ENCODE results near the gene TRPV4. TPM values are rescaled to one million over a fixed set of nuclear protein-coding genes. Genes with fewer than 3 reads are reported as not detected.
A peak's percentile ranks its signal among the peaks of the same experiment; 100 is the strongest.

The TRPV4 gene
- total RNA-seq, 8 experiments from 2014 or later = 0.05 to 4.2 (median 0.85) TPM; not detected in 1

DNA sequence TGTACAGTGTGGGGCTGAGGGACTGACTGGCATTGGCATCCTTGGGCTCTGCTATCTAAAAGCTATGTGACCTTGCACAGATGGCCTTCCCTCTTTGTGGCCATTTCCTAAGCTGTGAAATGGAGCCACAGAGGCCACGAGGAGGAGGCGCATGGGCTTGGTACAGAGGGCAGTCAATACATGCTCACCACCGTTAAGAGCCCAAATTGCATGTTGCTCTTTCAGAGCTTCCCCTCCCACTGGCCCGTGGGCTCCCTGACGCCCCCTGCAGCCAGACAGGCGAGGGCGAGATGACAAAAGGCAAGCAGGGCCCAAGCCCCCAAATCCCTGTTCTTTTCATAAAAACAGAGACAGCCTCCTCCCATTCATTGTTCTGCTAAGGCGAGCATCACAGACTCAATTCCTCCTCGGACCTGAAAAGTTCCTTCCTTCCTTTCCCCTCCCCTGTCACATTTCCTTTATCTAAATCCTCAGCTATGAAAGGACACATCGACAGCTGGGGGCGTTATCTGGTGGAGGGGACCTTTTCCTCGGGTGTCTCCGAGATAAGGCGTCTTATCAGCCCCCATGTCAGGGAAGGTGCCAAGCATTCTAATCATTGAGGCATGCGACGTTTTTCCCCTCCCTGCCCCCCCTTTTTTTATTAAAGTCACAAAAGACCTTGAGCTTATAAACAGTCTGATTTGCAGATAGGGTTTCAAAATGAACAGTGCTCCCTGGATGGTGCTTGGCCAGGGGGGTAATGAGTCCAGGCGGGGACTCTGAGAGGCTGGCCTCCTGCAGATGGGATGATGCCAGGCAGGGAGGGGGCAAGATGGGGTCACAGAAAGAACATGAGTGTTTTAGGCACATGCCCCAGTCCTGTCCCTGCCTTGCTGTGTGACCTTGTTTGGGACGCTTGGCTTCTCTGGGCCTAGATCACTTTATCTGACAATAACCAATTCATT, 93.2 kb downstream of the TRPV4 start:
- Histone ChIP-seq H3K4me3 (no peak overlapping the region), H3K27ac (peak overlapping the region; percentile 22 to 73), H3K4me1 (replicated peaks in 1 of 2) (peaks cover 65 to 71% of the 10 kb centered on the region in 2 donors)
- in situ Hi-C loops (cut with MboI; ENCODE audit: low pct_unique_long_range_greater_than_20kb in 2 of 9, low sequenced_read_pairs in 9 of 9, unreplicated experiment in 9 of 9) = no loop called here
- 0 to 80% (median 51%) methylated on average over 1 to 11 of the region's 18 CpGs for WGBS, 10 experiments
- ATAC-seq (replicated peaks in 6 of 8) = no peak

DNA sequence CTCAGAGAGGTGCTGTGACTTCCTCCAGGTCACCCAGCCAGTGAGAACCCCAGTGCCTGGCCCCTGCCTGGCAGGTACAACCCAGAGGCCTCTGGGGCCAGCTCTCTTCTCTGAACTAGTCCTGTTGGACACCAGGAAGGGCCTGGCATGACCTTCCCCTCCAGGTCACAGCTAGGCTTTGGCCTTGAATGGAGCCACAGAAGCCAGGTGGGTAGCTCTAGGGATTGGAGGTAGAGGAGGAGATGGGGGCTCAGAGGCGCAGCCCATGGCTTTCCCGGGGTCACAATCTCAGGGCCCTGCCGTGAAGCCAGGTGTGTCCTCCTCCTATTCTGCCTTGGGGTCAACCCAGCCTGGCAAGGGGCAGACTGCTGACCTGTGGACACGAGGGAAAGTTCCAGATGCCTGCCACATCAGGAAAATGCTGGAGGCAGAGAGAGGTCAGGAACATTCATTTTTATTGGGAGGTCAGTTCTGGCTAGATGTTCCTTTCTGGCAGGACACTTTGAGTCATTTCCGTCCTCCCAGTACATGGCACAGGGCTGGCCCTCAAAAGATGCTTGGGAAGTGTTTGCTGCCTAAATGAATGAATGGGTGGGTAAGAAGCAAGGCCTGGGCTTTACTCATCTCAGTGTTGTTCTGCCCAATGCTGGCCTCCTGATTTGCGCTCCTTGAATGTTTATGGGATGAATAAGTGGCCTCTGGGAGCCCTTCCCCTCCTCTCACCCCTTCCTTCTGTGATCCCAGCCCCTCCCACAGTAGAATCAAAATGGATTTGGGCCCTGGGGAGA, 94.1 kb downstream of the TRPV4 start:
- ATAC-seq (replicated peaks in 6 of 8) = peak in 1 of 8 experiments; percentile 15
- in situ Hi-C loops (cut with MboI; ENCODE audit: low pct_unique_long_range_greater_than_20kb in 2 of 9, low sequenced_read_pairs in 9 of 9, unreplicated experiment in 9 of 9) = no loop called here
- Histone ChIP-seq H3K4me3 (no peak overlapping the region), H3K4me1 (replicated peaks in 1 of 2) (peaks cover 75 to 81% of the 10 kb centered on the region in 2 donors), H3K27ac (peak overlapping the region; percentile 73 to 81)
- 20 to 100% (median 80%) methylated on average over 1 to 2 of the region's 6 CpGs; no CpG with 5 or more reads in 3 of the 10 experiments for WGBS, 10 experiments

GRCh38 chr12:109738209-109738608, 95.0 kb downstream of the TRPV4 start:
- WGBS, 10 experiments = 20 to 80% methylated on average over 1 to 2 of the region's 4 CpGs; no CpG with 5 or more reads in 8 of the 10 experiments
- no peak for ATAC-seq (replicated peaks in 6 of 8)
- Histone ChIP-seq H3K4me3 (no peak overlapping the region), H3K4me1 (replicated peaks in 1 of 2) (peaks cover 79 to 80% of the 10 kb centered on the region in 2 donors), H3K27ac (peak overlapping the region; percentile 73 to 81)
- in situ Hi-C loops (cut with MboI; ENCODE audit: low pct_unique_long_range_greater_than_20kb in 2 of 9, low sequenced_read_pairs in 9 of 9, unreplicated experiment in 9 of 9) = no loop called here

- in situ Hi-C loops (cut with MboI; ENCODE audit: low pct_unique_long_range_greater_than_20kb in 2 of 9, low sequenced_read_pairs in 9 of 9, unreplicated experiment in 9 of 9) = no loop called here
- Histone ChIP-seq H3K4me3 (no peak overlapping the region), H3K4me1 (replicated peaks in 1 of 2) (peaks cover 77 to 80% of the 10 kb centered on the region in 2 donors), H3K27ac (peak overlapping the region; percentile 73 to 81)
- ATAC-seq (replicated peaks in 6 of 8) = peak in 5 of 8 experiments; percentile 57 to 77 (median 63)
- WGBS, 10 experiments = 0 to 69% (median 18%) methylated on average over 1 to 3 of the region's 7 CpGs; no CpG with 5 or more reads in 4 of the 10 experiments
Measured at GRCh38 chr12:109737631-109738030, 95.6 kb downstream of the TRPV4 start.

GRCh38 chr12:109737126-109737525, 96.1 kb downstream of the TRPV4 start:
- Histone ChIP-seq H3K4me3 (no peak overlapping the region), H3K27ac (peak overlapping the region; percentile 73 to 81), H3K4me1 (replicated peaks in 1 of 2) (peaks cover 77 to 80% of the 10 kb centered on the region in 2 donors)
- WGBS, 10 experiments = 0% methylated on average over 1 of the region's 1 CpG; no CpG with 5 or more reads in 9 of the 10 experiments
- in situ Hi-C loops (cut with MboI; ENCODE audit: low pct_unique_long_range_greater_than_20kb in 2 of 9, low sequenced_read_pairs in 9 of 9, unreplicated experiment in 9 of 9) = no loop called here
- ATAC-seq (replicated peaks in 6 of 8) = no peak

DNA sequence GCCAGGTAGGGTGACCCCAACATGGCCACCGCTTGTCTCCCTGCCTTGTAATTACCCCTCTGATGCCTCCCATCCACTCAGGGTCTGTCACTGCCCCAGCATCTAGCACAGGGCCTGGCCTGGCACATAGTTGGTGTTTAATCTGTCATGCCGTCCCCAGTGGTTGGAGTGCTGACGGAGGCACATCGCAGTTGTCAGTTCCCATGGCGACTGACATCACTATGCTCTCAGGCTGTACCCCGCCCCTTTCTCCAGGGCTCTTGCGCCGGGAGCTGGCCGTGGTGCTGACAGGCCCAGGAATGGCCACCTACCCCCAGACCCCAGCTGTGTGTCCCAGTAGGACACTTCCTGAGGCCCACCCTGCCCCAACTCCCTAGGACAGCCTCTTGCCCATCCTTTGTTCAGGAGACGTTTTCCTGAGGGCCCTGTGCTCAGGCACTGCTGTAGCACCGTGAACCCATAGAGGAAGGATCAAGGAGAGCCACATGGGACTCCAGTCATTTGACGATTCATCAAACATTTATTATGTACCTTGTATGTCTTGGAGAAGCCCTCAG, 96.6 kb downstream of the TRPV4 start:
- ATAC-seq (replicated peaks in 6 of 8) = peak; percentile 81 to 99 (median 88)
- Histone ChIP-seq H3K4me3 (no peak overlapping the region), H3K27ac (peak overlapping the region; percentile 73 to 81), H3K4me1 (replicated peaks in 1 of 2) (peaks cover 75 to 80% of the 10 kb centered on the region in 2 donors)
- in situ Hi-C loops (cut with MboI; ENCODE audit: low pct_unique_long_range_greater_than_20kb in 2 of 9, low sequenced_read_pairs in 9 of 9, unreplicated experiment in 9 of 9) = no loop called here
- WGBS, 10 experiments = 23 to 100% (median 50%) methylated on average over 1 to 6 of the region's 12 CpGs; no CpG with 5 or more reads in 7 of the 10 experiments

DNA sequence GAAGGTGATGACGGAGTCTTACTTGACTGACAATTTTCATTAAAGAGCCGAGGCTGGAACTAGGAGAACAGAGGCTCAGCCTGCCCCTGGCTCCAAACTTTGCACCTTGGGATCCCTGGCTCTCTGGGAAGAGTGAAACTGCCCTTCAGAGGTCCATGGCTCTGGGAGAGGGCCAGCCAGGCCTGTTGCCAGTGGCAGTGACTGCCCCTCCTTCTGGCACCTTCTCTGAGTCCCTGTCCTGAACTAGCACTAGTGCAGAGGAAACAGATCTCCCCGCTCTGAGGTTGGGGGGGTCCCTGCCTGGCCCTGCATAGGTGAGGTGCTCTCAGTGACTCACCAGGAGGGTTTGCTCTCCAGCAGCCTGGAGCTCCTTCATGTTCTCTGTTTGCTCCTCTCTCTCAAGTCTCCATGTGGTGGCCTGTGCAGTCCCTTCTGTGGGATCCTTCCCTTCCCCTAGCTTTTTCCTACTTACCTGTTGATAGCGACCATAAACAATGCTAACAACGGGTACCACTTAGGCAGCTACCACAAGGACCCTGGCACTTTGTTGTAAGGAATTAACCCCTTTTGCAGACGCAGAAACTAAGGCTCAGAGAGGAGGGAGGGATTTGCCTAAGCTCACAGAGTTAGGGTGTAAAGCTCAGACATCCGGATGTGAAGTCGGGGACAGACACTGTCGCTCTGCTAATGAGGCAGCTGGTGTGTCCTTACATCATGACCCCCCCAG, 97.2 kb downstream of the TRPV4 start:
- ATAC-seq (replicated peaks in 6 of 8) = no peak
- H3K27ac ChIP-seq = peak overlapping the region; percentile 73 to 81
- no peak overlapping the region for H3K4me3 ChIP-seq
- H3K4me1 ChIP-seq (replicated peaks in 1 of 2) = peaks cover 75 to 84% of the 10 kb centered on the region in 2 donors
- in situ Hi-C loops (cut with MboI; ENCODE audit: low pct_unique_long_range_greater_than_20kb in 2 of 9, low sequenced_read_pairs in 9 of 9, unreplicated experiment in 9 of 9) = no loop called here
- 15 to 74% (median 40%) methylated on average over 1 to 6 of the region's 9 CpGs; no CpG with 5 or more reads in 3 of the 10 experiments for WGBS, 10 experiments

GRCh38 chr12:109735051-109735521, 98.1 kb downstream of the TRPV4 start:
- WGBS, 10 experiments = 0 to 73% (median 50%) methylated on average over 1 to 9 of the region's 12 CpGs; no CpG with 5 or more reads in 2 of the 10 experiments
- in situ Hi-C loops (cut with MboI; ENCODE audit: low pct_unique_long_range_greater_than_20kb in 2 of 9, low sequenced_read_pairs in 9 of 9, unreplicated experiment in 9 of 9) = no loop called here
- no peak for ATAC-seq (replicated peaks in 6 of 8)
- Histone ChIP-seq H3K4me3 (no peak overlapping the region), H3K27ac (no peak overlapping the region), H3K4me1 (replicated peaks in 1 of 2) (peaks cover 74 to 83% of the 10 kb centered on the region in 2 donors)

GRCh38 chr12:109734219-109735000, 98.8 kb downstream of the TRPV4 start:
- H3K27ac ChIP-seq = no peak overlapping the region
- WGBS, 10 experiments = 18 to 69% (median 43%) methylated on average over 1 to 15 of the region's 22 CpGs; no CpG with 5 or more reads in 1 of the 10 experiments
- peaks cover 67 to 76% of the 10 kb centered on the region in 2 donors for H3K4me1 ChIP-seq (replicated peaks in 1 of 2)
- in situ Hi-C loops (cut with MboI; ENCODE audit: low pct_unique_long_range_greater_than_20kb in 2 of 9, low sequenced_read_pairs in 9 of 9, unreplicated experiment in 9 of 9) = no loop called here
- peak in 1 of 8 experiments; percentile 20 for ATAC-seq (replicated peaks in 6 of 8)
- H3K4me3 ChIP-seq = peak overlapping the region in 1 of 5 donors; percentile 8
